Smooth muscle cell (in vitro differentiated cells): ENCODE data around the gene LDHAL6A. TPM values are rescaled to one million over a fixed set of nuclear protein-coding genes. Genes with fewer than 3 reads are reported as not detected.

Experiments used
- DNase-seq: peaks from one replicate; lab custom pipeline; 2025; ENCODE audit not compliant: unreplicated experiment; lab: John Stamatoyannopoulos, UW
- H2AFZ ChIP-seq: fragments of 200-600 bp; sonication (generic); 2 replicates; pipeline ENCODE4 v1.6.0; 2016; ENCODE audit warnings: antibody characterized with exemption, low read depth, mild to moderate bottlenecking
- H3F3A ChIP-seq: fragments of 200-600 bp; sonication (generic); 2 replicates; pipeline ENCODE4 v1.6.0; 2017; ENCODE audit warnings: antibody characterized with exemption, low read depth
- H3K27ac ChIP-seq: fragments of 200-600 bp; sonication (generic); 2 replicates; pipeline ENCODE4 v1.5.1; 2016; ENCODE audit warnings: low read depth, mild to moderate bottlenecking
- H3K27me3 ChIP-seq: fragments of 200-600 bp; sonication (generic); 2 replicates; pipeline ENCODE4 v1.6.1; 2016; ENCODE audit warnings: low read depth, mild to moderate bottlenecking
- H3K36me3 ChIP-seq: fragments of 200-600 bp; sonication (generic); 2 replicates; pipeline ENCODE4 v1.5.1; 2016; ENCODE audit warnings: low read depth
- H3K4me1 ChIP-seq: fragments of 200-600 bp; sonication (generic); 2 replicates; pipeline ENCODE4 v1.5.1; 2016; ENCODE audit warnings: low read depth
- H3K4me2 ChIP-seq: fragments of 200-600 bp; sonication (generic); 2 replicates; pipeline ENCODE4 v1.6.0; 2016; ENCODE audit warnings: mild to moderate bottlenecking
- H3K4me3 ChIP-seq: fragments of 200-600 bp; sonication (generic); 2 replicates; pipeline ENCODE4 v1.5.1; 2016; ENCODE audit warnings: mild to moderate bottlenecking
- H3K79me2 ChIP-seq: fragments of 200-600 bp; sonication (generic); 2 replicates; pipeline ENCODE4 v1.6.0; 2016; ENCODE audit warnings: low read depth, mild to moderate bottlenecking
- H3K9ac ChIP-seq: fragments of 200-600 bp; sonication (generic); 2 replicates; pipeline ENCODE4 v1.6.0; 2016; ENCODE audit warnings: low read depth
- H3K9me3 ChIP-seq: fragments of 200-600 bp; sonication (generic); replicated peaks from 2 replicates; pipeline ENCODE4 v1.5.1; 2016; ENCODE audit warnings: low read depth
- H4K20me1 ChIP-seq: fragments of 200-600 bp; sonication (generic); 2 replicates; pipeline ENCODE4 v1.6.0; 2016; ENCODE audit warnings: low read depth
- CTCF ChIP-seq: fragments of 200-600 bp; sonication (generic); IDR thresholded peaks from 2 replicates; pipeline ENCODE4 v1.5.1; 2017; ENCODE audit warnings: borderline replicate concordance, mild to moderate bottlenecking, antibody characterized with exemption; ENCODE audit not compliant: insufficient read depth, poor library complexity, severe bottlenecking
- WGBS: methylation state at CpG from one replicate; pipeline ENCODE4 v1.1.7; 2016; ENCODE audit warnings: low lambda C conversion rate; 5-methylcytosine and 5-hydroxymethylcytosine counted together
- polyA plus RNA-seq: library from polyadenylated mRNA; unstranded; fragments of >200 nt; fragmentation: Nextera tagmentation; extraction: Ambion mirVana; gene quantifications from 2 replicates; pipeline ENCODE4 v1.2.1, GENCODE V29; 2016
- total RNA-seq: library from RNA; depleted of rRNA; stranded (reverse); fragments of >200 nt; gene quantifications from 2 replicates; pipeline ENCODE4 v1.2.3, GENCODE V29; 2014

The LDHAL6A gene
- total and polyA plus RNA-seq, 2 experiments from 2014 or later = 0.06 TPM; not detected in 1

GRCh38 chr11:18438691-18439090, 17.0 kb upstream of the LDHAL6A start:
- H2AFZ ChIP-seq = no peak overlapping the region
- TF ChIP-seq CTCF = no peak
- H3K9me3 ChIP-seq = no peaks in the 10 kb centered on the region
- no peak overlapping the region for H3K27ac ChIP-seq
- no peaks in the 10 kb centered on the region for H3K36me3 ChIP-seq
- H3F3A ChIP-seq = no peaks in the 10 kb centered on the region
- no peak overlapping the region for H3K4me3 ChIP-seq
- no peaks in the 10 kb centered on the region for H4K20me1 ChIP-seq
- no peak for DNase-seq
- 90% methylated on average over 2 of the region's 2 CpGs for WGBS
- no peaks in the 10 kb centered on the region for H3K79me2 ChIP-seq
- H3K4me2 ChIP-seq = no peak overlapping the region
- no peak overlapping the region for H3K9ac ChIP-seq
- no peaks in the 10 kb centered on the region for H3K27me3 ChIP-seq
- no peaks in the 10 kb centered on the region for H3K4me1 ChIP-seq

GRCh38 chr11:18449251-18449650, 6.4 kb upstream of the LDHAL6A start:
- H3K4me2 ChIP-seq = no peak overlapping the region
- H3K79me2 ChIP-seq = no peaks in the 10 kb centered on the region
- H3K9me3 ChIP-seq = no peaks in the 10 kb centered on the region
- H3K4me1 ChIP-seq = no peaks in the 10 kb centered on the region
- 97% methylated on average over 3 of the region's 3 CpGs for WGBS
- H3K27me3 ChIP-seq = no peaks in the 10 kb centered on the region
- H3K4me3 ChIP-seq = no peak overlapping the region
- no peaks in the 10 kb centered on the region for H3F3A ChIP-seq
- no peaks in the 10 kb centered on the region for H4K20me1 ChIP-seq
- no peak for TF ChIP-seq CTCF
- H3K36me3 ChIP-seq = no peaks in the 10 kb centered on the region
- no peak overlapping the region for H3K27ac ChIP-seq
- DNase-seq = no peak
- no peak overlapping the region for H2AFZ ChIP-seq
- no peak overlapping the region for H3K9ac ChIP-seq

GRCh38 chr11:18452927-18453326, 2.7 kb upstream of the LDHAL6A start:
- DNase-seq = no peak
- Histone ChIP-seq H2AFZ (no peak overlapping the region), H3K4me1 (no peaks in the 10 kb centered on the region), H3K36me3 (no peaks in the 10 kb centered on the region), H3K9ac (no peak overlapping the region), H3K27me3 (no peaks in the 10 kb centered on the region), H3K79me2 (no peaks in the 10 kb centered on the region), H3F3A (no peaks in the 10 kb centered on the region), H3K4me3 (no peak overlapping the region), H3K9me3 (no peaks in the 10 kb centered on the region), H3K27ac (no peak overlapping the region), H3K4me2 (no peak overlapping the region), H4K20me1 (no peaks in the 10 kb centered on the region)
- WGBS = 61% methylated on average over 2 of the region's 2 CpGs
- no peak for TF ChIP-seq CTCF

GRCh38 chr11:18457450-18457849, 1.8 kb downstream of the LDHAL6A start:
- DNase-seq = no peak
- H3K4me1 ChIP-seq = no peaks in the 10 kb centered on the region

More at GRCh38 chr11:18457450-18457849, 1.8 kb downstream of the LDHAL6A start:
- H3K9me3 ChIP-seq = no peaks in the 10 kb centered on the region
- no peak overlapping the region for H3K4me2 ChIP-seq
- no peaks in the 10 kb centered on the region for H3K79me2 ChIP-seq
- H3K36me3 ChIP-seq = no peaks in the 10 kb centered on the region
- H4K20me1 ChIP-seq = no peaks in the 10 kb centered on the region
- no peak overlapping the region for H3K27ac ChIP-seq
- no peak overlapping the region for H3K9ac ChIP-seq
- no peak overlapping the region for H3K4me3 ChIP-seq
- WGBS = 46% methylated on average over 3 of the region's 3 CpGs
- no peaks in the 10 kb centered on the region for H3F3A ChIP-seq
- no peak overlapping the region for H2AFZ ChIP-seq
- TF ChIP-seq CTCF = no peak
- no peaks in the 10 kb centered on the region for H3K27me3 ChIP-seq
